Gastrocnemius medialis (tissue), 4 donors: ENCODE data around the gene ABCA13.

Experiments
- POLR2A ChIP-seq, 2 donors: fragments of 450-650 bp; IDR thresholded peaks; one replicate each; pipeline ENCODE4 v1.6.1; 2017; ENCODE audit warnings: antibody characterized with exemption in 2 of 2, mild to moderate bottlenecking in 2 of 2, moderate library complexity in 2 of 2
- TF ChIP-seq, protein P1 (sequence below), 5 experiments: fragments of 450-650 bp in 3 of 5; fragments of 200-600 bp in 2 of 5; sonication (generic) in 2 of 5; IDR thresholded peaks in 4 of 5; conservative IDR thresholded peaks in 1 of 5; 1 replicate in 4 of 5; 2 replicates in 1 of 5; pipeline ENCODE4 v1.5.1; 2016 to 2019; ENCODE audit warnings: antibody characterized with exemption in 5 of 5, mild to moderate bottlenecking in 3 of 5, moderate library complexity in 3 of 5

DNA sequence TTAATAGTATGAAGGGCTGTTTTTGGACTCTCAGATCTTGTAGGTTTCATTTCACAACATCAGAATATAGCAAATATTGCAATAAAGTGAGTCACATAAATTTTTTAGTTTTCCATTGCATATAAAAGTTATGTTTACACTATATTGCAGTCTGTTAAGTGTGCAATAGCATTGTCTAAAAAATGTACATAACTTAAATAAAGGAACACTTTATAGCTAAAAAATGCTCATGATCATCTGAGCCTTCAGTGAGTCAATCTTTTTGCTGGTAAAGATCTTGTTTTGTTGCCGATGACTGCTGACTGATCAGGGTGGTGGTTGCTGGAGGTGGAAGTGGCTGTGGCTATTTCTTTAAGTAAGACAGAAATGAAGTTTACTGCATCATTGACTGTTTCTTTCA, 42.0 kb downstream of the ABCA13 start:
- TF ChIP-seq POLR2A (IDR thresholded peaks at IDR 0.05), result no peak
- TF ChIP-seq, protein P1, sequence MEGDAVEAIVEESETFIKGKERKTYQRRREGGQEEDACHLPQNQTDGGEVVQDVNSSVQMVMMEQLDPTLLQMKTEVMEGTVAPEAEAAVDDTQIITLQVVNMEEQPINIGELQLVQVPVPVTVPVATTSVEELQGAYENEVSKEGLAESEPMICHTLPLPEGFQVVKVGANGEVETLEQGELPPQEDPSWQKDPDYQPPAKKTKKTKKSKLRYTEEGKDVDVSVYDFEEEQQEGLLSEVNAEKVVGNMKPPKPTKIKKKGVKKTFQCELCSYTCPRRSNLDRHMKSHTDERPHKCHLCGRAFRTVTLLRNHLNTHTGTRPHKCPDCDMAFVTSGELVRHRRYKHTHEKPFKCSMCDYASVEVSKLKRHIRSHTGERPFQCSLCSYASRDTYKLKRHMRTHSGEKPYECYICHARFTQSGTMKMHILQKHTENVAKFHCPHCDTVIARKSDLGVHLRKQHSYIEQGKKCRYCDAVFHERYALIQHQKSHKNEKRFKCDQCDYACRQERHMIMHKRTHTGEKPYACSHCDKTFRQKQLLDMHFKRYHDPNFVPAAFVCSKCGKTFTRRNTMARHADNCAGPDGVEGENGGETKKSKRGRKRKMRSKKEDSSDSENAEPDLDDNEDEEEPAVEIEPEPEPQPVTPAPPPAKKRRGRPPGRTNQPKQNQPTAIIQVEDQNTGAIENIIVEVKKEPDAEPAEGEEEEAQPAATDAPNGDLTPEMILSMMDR (IDR thresholded peaks at IDR 0.05 in 4 of 5, conservative IDR thresholded peaks at IDR 0.05 in 1 of 5), result no peak
